ENCODE measurements around the gene TCERG1L. TPM values are rescaled to one million over a fixed set of nuclear protein-coding genes. Genes with fewer than 3 reads are reported as not detected.

The TCERG1L gene
- total and polyA plus RNA-seq, 4 donors = 0.02 to 0.09 (median 0.08) TPM; not detected in 1

GRCh38 chr10:131070856-131071255, 240.7 kb downstream of the TCERG1L start:
- no peak for DNase-seq
- Histone ChIP-seq H3K4me3 (no peak overlapping the region), H3K9me3 (ENCODE audit: control insufficient read depth in 4 of 4, insufficient read depth in 3 of 4, low read length in 3 of 4) (peaks cover 0 to 5% (median 0%) of the 10 kb centered on the region in 4 donors), H3K36me3 (ENCODE audit: control insufficient read depth in 4 of 4, insufficient read depth in 4 of 4, low read length in 4 of 4) (no peaks in the 10 kb centered on the region), H3K4me1 (ENCODE audit: control insufficient read depth in 5 of 5, insufficient read depth in 5 of 5, low read length in 5 of 5) (peaks cover 0 to 8% (median 0%) of the 10 kb centered on the region in 5 donors), H3K9ac (ENCODE audit: insufficient read depth in 1 of 2, low read length in 2 of 2) (no peak overlapping the region), H3K27me3 (ENCODE audit: control insufficient read depth in 3 of 3, insufficient read depth in 3 of 3, low read length in 2 of 3) (peaks cover 0 to 3% (median 0%) of the 10 kb centered on the region in 3 donors), H3K27ac (ENCODE audit: low read depth in 1 of 2, low read length in 1 of 2) (no peak overlapping the region)
- TF ChIP-seq, protein P1, sequence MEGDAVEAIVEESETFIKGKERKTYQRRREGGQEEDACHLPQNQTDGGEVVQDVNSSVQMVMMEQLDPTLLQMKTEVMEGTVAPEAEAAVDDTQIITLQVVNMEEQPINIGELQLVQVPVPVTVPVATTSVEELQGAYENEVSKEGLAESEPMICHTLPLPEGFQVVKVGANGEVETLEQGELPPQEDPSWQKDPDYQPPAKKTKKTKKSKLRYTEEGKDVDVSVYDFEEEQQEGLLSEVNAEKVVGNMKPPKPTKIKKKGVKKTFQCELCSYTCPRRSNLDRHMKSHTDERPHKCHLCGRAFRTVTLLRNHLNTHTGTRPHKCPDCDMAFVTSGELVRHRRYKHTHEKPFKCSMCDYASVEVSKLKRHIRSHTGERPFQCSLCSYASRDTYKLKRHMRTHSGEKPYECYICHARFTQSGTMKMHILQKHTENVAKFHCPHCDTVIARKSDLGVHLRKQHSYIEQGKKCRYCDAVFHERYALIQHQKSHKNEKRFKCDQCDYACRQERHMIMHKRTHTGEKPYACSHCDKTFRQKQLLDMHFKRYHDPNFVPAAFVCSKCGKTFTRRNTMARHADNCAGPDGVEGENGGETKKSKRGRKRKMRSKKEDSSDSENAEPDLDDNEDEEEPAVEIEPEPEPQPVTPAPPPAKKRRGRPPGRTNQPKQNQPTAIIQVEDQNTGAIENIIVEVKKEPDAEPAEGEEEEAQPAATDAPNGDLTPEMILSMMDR (IDR thresholded peaks at IDR 0.05; ENCODE audit: control extremely low read depth, extremely low read depth) = no peak
- ATAC-seq (ENCODE audit: insufficient read depth, low FRiP score) = no peak
- 90 to 92% methylated on average over 7 of the region's 7 CpGs for WGBS, 2 donors

- DNase-seq (no peak), ATAC-seq (ENCODE audit: insufficient read depth, low FRiP score) (no peak)
- Histone ChIP-seq H3K36me3 (ENCODE audit: control insufficient read depth in 4 of 4, insufficient read depth in 4 of 4, low read length in 4 of 4) (no peaks in the 10 kb centered on the region), H3K27me3 (ENCODE audit: control insufficient read depth in 3 of 3, insufficient read depth in 3 of 3, low read length in 2 of 3) (peaks cover 0 to 7% (median 0%) of the 10 kb centered on the region in 3 donors), H3K27ac (ENCODE audit: low read depth in 1 of 2, low read length in 1 of 2) (no peak overlapping the region), H3K9me3 (ENCODE audit: control insufficient read depth in 4 of 4, insufficient read depth in 3 of 4, low read length in 3 of 4) (peaks cover 0 to 2% (median 0%) of the 10 kb centered on the region in 4 donors), H3K9ac (ENCODE audit: insufficient read depth in 1 of 2, low read length in 2 of 2) (no peak overlapping the region), H3K4me3 (no peak overlapping the region), H3K4me1 (ENCODE audit: control insufficient read depth in 5 of 5, insufficient read depth in 5 of 5, low read length in 5 of 5) (peaks cover 0 to 6% (median 0%) of the 10 kb centered on the region in 5 donors)
- TF ChIP-seq, protein P1 (IDR thresholded peaks at IDR 0.05; ENCODE audit: control extremely low read depth, extremely low read depth) = no peak
- 23 to 33% methylated on average over 6 of the region's 6 CpGs for WGBS, 2 donors
Observed at GRCh38 chr10:131068760-131069159, 242.8 kb downstream of the TCERG1L start.

DNA sequence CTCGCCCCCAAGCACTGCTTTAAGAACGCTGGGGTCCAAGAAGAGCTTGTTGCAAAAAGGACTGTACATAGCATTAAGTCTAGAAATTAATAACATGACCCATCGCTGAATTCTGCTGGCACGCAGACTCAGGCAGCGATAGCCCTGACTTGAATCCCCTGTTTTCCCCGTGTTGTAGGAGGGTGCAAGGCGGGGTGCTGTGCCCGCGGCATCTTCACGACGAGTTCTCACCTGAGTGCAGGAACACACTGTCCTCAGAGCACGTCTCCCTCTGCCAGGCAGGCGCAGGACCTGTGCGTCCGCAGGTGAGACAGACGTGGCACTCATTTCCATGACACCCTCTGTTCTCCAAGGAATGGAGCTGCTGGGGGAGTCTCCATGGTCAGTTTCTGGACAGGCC, 243.2 kb downstream of the TCERG1L start:
- Histone ChIP-seq H3K9ac (ENCODE audit: insufficient read depth in 1 of 2, low read length in 2 of 2) (no peak overlapping the region), H3K9me3 (ENCODE audit: control insufficient read depth in 4 of 4, insufficient read depth in 3 of 4, low read length in 3 of 4) (peaks cover 0 to 2% (median 0%) of the 10 kb centered on the region in 4 donors), H3K27ac (ENCODE audit: low read depth in 1 of 2, low read length in 1 of 2) (no peak overlapping the region), H3K27me3 (ENCODE audit: control insufficient read depth in 3 of 3, insufficient read depth in 3 of 3, low read length in 2 of 3) (peaks cover 0 to 7% (median 0%) of the 10 kb centered on the region in 3 donors), H3K4me1 (ENCODE audit: control insufficient read depth in 5 of 5, insufficient read depth in 5 of 5, low read length in 5 of 5) (peaks cover 0 to 2% (median 0%) of the 10 kb centered on the region in 5 donors), H3K36me3 (ENCODE audit: control insufficient read depth in 4 of 4, insufficient read depth in 4 of 4, low read length in 4 of 4) (no peaks in the 10 kb centered on the region), H3K4me3 (no peak overlapping the region)
- WGBS, 2 donors = 91 to 92% methylated on average over 16 of the region's 16 CpGs
- TF ChIP-seq, protein P1 (IDR thresholded peaks at IDR 0.05; ENCODE audit: control extremely low read depth, extremely low read depth) = no peak
- ATAC-seq (ENCODE audit: insufficient read depth, low FRiP score) = no peak
- DNase-seq = no peak

DNA sequence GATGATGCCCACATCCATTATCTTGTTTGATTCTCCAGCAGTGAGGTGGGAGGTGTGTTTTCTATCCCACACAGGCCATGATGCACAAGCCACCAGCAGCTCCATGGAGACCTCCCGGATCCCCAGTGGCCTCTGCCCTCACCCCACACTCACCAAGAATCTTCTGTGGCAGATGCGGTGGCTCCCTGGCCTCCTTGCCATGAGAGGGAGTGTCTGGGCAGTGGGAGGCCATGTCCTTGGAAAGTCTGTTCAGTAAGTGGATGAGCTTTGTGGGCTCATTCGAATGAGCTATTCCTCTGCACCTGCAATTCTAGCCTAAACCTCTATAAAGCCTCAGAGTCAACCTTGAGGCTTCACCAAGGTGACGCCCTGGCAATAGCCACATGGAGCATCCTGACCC, 243.8 kb downstream of the TCERG1L start:
- TF ChIP-seq, protein P1 (IDR thresholded peaks at IDR 0.05; ENCODE audit: control extremely low read depth, extremely low read depth) = no peak
- no peak overlapping the region for H3K9ac ChIP-seq (ENCODE audit: insufficient read depth in 1 of 2, low read length in 2 of 2)
- peaks cover 0 to 7% (median 0%) of the 10 kb centered on the region in 3 donors for H3K27me3 ChIP-seq (ENCODE audit: control insufficient read depth in 3 of 3, insufficient read depth in 3 of 3, low read length in 2 of 3)
- DNase-seq (no peak), ATAC-seq (ENCODE audit: insufficient read depth, low FRiP score) (no peak)
- H3K4me3 ChIP-seq = no peak overlapping the region
- 88 to 90% methylated on average over 4 of the region's 4 CpGs for WGBS, 2 donors
- peaks cover 0 to 2% (median 0%) of the 10 kb centered on the region in 4 donors for H3K9me3 ChIP-seq (ENCODE audit: control insufficient read depth in 4 of 4, insufficient read depth in 3 of 4, low read length in 3 of 4)
- H3K36me3 ChIP-seq (ENCODE audit: control insufficient read depth in 4 of 4, insufficient read depth in 4 of 4, low read length in 4 of 4) = no peaks in the 10 kb centered on the region
- H3K27ac ChIP-seq (ENCODE audit: low read depth in 1 of 2, low read length in 1 of 2) = no peak overlapping the region
- H3K4me1 ChIP-seq (ENCODE audit: control insufficient read depth in 5 of 5, insufficient read depth in 5 of 5, low read length in 5 of 5) = no peaks in the 10 kb centered on the region

Measured in lung (tissue), 12 donors.